Right lobe of liver (tissue), 6 donors: Measurements from ENCODE around the gene HOOK2. TPM values are rescaled to one million over a fixed set of nuclear protein-coding genes. Genes with fewer than 3 reads are reported as not detected.
A peak's percentile ranks its signal among the peaks of the same experiment; 100 is the strongest.

Experiments used
- ATAC-seq, 4 donors: fragments of 200-7000 bp; cut with Tn5 transposase; one replicate each; pipeline ENCODE4 v1.9.1; 2020; ENCODE audit warnings: mild to moderate bottlenecking in 4 of 4, moderate library complexity in 4 of 4
- DNase-seq, 3 donors: peaks; one replicate each; pipeline ENCODE4 v3.0.0-alpha.2; 2020
- H3K27ac ChIP-seq, 3 donors: fragments of 200-600 bp; one replicate each; pipeline ENCODE4 v1.8.0; 2022
- H3K27me3 ChIP-seq, 2 donors: fragments of 200-600 bp; one replicate each; pipeline ENCODE4 v1.8.0; 2022
- H3K36me3 ChIP-seq, 4 donors: fragments of 200-600 bp; sonication (generic) in 1 of 4; one replicate each; pipeline versions ENCODE4 v1.5.1 to v1.8.0; 2017 to 2022; ENCODE audit warnings: control low read depth in 1 of 4
- H3K4me1 ChIP-seq, 4 donors: fragments of 200-600 bp; sonication (generic) in 1 of 4; one replicate each; pipeline versions ENCODE4 v1.5.1 to v1.8.0; 2017 to 2022; ENCODE audit warnings: control low read depth in 1 of 4
- H3K4me3 ChIP-seq, 3 donors: fragments of 200-600 bp; one replicate each; pipeline ENCODE4 v1.8.0; 2022
- H3K9me3 ChIP-seq, 4 donors: fragments of 200-600 bp; sonication (generic) in 1 of 4; one replicate each; pipeline versions ENCODE4 v1.5.1 to v1.8.0; 2017 to 2022; ENCODE audit warnings: control low read depth in 1 of 4
- CTCF ChIP-seq, 4 donors: fragments of 200-600 bp in 3 of 4; fragments of 450-650 bp in 1 of 4; IDR thresholded peaks; one replicate each; pipeline versions ENCODE4 v1.5.1 to v1.8.0; 2016 to 2022; ENCODE audit warnings: antibody characterized with exemption in 4 of 4, mild to moderate bottlenecking in 2 of 4
- POLR2A ChIP-seq: fragments of 450-650 bp; IDR thresholded peaks from one replicate; pipeline ENCODE4 v1.6.1; 2017; ENCODE audit warnings: antibody characterized with exemption, mild to moderate bottlenecking
- WGBS: methylation state at CpG from one replicate; pipeline ENCODE4 v1.1.6; 2018; ENCODE audit warnings: low coverage, low lambda C conversion rate; ENCODE audit not compliant: insufficient coverage; ENCODE audit errors: missing lambda C conversion rate; 5-methylcytosine and 5-hydroxymethylcytosine counted together
- intact Hi-C, 2 donors: fragments of 100-400 bp; cut with DNase I; formaldehyde crosslinking; loops; one replicate each; pipeline versions ENCODE4 v1.11.2 to v1.14.1; 2022
- total RNA-seq, 6 experiments: library from RNA; depleted of rRNA in 2 of 6; stranded (reverse); fragments of >200 nt in 2 of 6; fragmentation: NEBNext Ultra II Directional in 3 of 6; extraction: Animal tissue kit (Norgen Biotek cat#: 25700) in 3 of 6; gene quantifications; one replicate each; pipeline versions ENCODE4 v1.1.0 to v1.2.4, GENCODE V29; 2016 to 2023
- donor health status: DM: no; HTN: yes; CAD: no.
- donor health status: DM: no; HTN: no; CAD: no.
- donor health status: DM: no; HTN: no; CAD: no.
- donor health status: DM: no; HTN: yes; CAD: no.
- donor health status: DM: no; HTN: yes; CAD: no.

HOOK2 gene
- total RNA-seq, 6 experiments from 2014 or later = 16.6 to 34.5 (median 17.6) TPM

- DNase-seq (peak; percentile 77 to 80 (median 78)), ATAC-seq (peak; percentile 11 to 40 (median 34))
- Histone ChIP-seq H3K4me1 (peaks cover 0 to 17% (median 8%) of the 10 kb centered on the region in 4 donors), H3K27me3 (no peaks in the 10 kb centered on the region), H3K4me3 (no peak overlapping the region), H3K36me3 (peaks cover 0 to 9% (median 3%) of the 10 kb centered on the region in 4 donors), H3K9me3 (no peaks in the 10 kb centered on the region), H3K27ac (peak overlapping the region in 1 of 3 donors; percentile 20)
- intact Hi-C loops = no loop called here
- TF ChIP-seq CTCF (IDR thresholded peaks at IDR 0.05) (peak; percentile 83 to 97 (median 89)), POLR2A (peak; percentile 21)
- WGBS = 6% methylated on average over 14 of the region's 18 CpGs
These were observed 21.1 kb upstream of the HOOK2 start for GRCh38 chr19:12796146-12797071.

- H3K4me3 ChIP-seq = no peak overlapping the region
- peaks cover 0 to 9% (median 3%) of the 10 kb centered on the region in 4 donors for H3K36me3 ChIP-seq
- H3K4me1 ChIP-seq = peaks cover 0 to 24% (median 13%) of the 10 kb centered on the region in 4 donors
- intact Hi-C loops = no loop called here
- ATAC-seq (no peak), DNase-seq (no peak)
- H3K27ac ChIP-seq = peak overlapping the region in 2 of 3 donors; percentile 96 to 99
- no peaks in the 10 kb centered on the region for H3K27me3 ChIP-seq
- WGBS = 81% methylated on average over 7 of the region's 9 CpGs
- TF ChIP-seq CTCF (IDR thresholded peaks at IDR 0.05) (no peak), POLR2A (no peak)
- no peaks in the 10 kb centered on the region for H3K9me3 ChIP-seq
These were observed 19.6 kb upstream of the HOOK2 start for GRCh38 chr19:12794971-12795381.

- no peak for DNase-seq
- no peaks in the 10 kb centered on the region for H3K27me3 ChIP-seq
- ATAC-seq = no peak
- peak overlapping the region; percentile 96 to 100 (median 99) for H3K27ac ChIP-seq
- WGBS = 45% methylated on average over 7 of the region's 7 CpGs
- no peak for TF ChIP-seq CTCF (IDR thresholded peaks at IDR 0.05)
- TF ChIP-seq POLR2A = no peak
- no peaks in the 10 kb centered on the region for H3K9me3 ChIP-seq
- H3K4me3 ChIP-seq = peak overlapping the region; percentile 73 to 90 (median 81)
- peaks cover 0 to 4% (median under 1%) of the 10 kb centered on the region in 4 donors for H3K36me3 ChIP-seq
- intact Hi-C loops = no loop called here
- H3K4me1 ChIP-seq = peaks cover 0 to 25% (median 13%) of the 10 kb centered on the region in 4 donors
These were observed 19.0 kb upstream of the HOOK2 start for GRCh38 chr19:12794196-12794941.

GRCh38 chr19:12793290-12794195 is 18.2 kb upstream of the HOOK2 start:
- peak; percentile 96 to 97 (median 97) for DNase-seq
- no peaks in the 10 kb centered on the region for H3K27me3 ChIP-seq
- H3K36me3 ChIP-seq = no peaks in the 10 kb centered on the region
- peak overlapping the region; percentile 73 to 90 (median 81) for H3K4me3 ChIP-seq
- intact Hi-C loops = no loop called here
- WGBS = 2% methylated on average over 21 of the region's 81 CpGs
- TF ChIP-seq CTCF (IDR thresholded peaks at IDR 0.05) (no peak), POLR2A (peak; percentile 91)
- no peaks in the 10 kb centered on the region for H3K9me3 ChIP-seq
- H3K4me1 ChIP-seq = peaks cover 0 to 33% (median 17%) of the 10 kb centered on the region in 4 donors
- H3K27ac ChIP-seq = peak overlapping the region; percentile 96 to 100 (median 99)
- peak; percentile 29 to 58 (median 52) for ATAC-seq
